GM19035 (cell line): ENCODE data around the gene AP1S3.
"Not testable (repeated sequence)": the region's sequence is repeated elsewhere in the genome, so short reads cannot be mapped to it uniquely, and the experiment has no call there.

ENCODE experiments used
- ATAC-seq: cut with Tn5 transposase; IDR thresholded peaks from one replicate; pipeline ENCODE4 v1.9.1; 2021; ENCODE audit not compliant: unreplicated experiment

The AP1S3 gene

GRCh38 chr2:223854741-223855140, 17.4 kb upstream of the AP1S3 start:
- ATAC-seq, result peak; percentile 53

DNA sequence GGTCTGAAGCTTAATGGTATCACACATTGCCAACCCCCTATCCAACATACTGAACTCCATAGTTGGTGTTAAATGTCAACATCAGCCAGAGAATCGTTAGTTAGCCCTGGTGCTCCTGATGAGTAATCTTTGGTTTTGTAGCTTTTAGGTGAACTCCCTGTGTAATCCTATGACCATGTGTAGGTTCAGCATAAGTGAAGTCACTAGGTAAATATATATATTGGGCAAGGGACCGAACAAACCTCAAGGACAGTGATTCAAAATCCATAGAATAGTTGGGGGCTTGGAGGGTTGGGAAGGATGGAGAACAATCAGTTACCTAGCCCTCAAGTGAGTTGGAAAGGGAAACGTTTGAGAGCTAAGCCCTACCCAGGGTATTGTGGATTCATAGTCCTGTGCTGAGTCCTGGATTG, 16.0 kb upstream of the AP1S3 start:
- ATAC-seq, result no peak

DNA sequence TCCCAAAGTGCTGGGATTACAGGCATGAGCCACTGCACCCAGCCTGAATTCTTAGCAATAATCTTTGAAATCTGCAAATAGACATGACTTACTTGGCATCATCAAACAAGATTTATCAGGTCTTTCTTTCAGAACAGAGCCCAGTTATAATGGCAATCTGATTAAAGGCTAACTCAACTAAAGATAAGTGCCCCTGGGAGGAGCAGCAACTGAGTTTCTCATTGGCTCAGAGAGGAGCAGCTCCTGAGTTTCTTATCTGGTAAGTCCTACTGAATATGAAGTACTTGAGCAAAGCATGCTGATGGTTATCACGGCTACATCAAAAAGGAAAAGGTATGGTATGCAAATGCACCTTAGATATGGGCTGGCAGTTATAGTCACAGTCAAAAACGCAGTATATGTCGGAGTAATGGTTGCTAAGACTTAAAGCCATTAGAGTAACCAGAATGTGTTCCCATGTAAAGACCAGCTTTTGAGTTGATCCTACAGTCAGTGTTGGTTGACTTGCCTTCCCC, 15.0 kb upstream of the AP1S3 start:
- ATAC-seq, result no peak

DNA sequence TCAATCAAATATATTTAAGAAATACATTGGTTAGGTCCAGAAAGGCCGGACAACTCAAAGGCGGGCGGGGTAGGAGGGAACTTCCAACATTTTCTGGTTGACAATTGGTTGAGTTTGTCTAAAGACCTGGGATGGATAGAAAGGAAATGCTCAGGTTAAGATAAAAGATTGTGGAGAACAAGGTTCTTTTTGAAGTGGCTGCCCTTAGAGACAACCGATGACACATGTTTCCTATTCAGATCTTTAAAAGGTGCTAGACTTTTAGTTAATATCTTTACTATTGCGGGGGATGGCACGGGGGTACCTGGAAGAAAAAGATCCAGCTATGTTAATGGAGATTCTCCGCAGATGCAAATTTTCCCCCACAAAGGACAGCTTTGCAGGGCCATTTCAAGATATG, 10.0 kb upstream of the AP1S3 start:
- ATAC-seq, result no peak

DNA sequence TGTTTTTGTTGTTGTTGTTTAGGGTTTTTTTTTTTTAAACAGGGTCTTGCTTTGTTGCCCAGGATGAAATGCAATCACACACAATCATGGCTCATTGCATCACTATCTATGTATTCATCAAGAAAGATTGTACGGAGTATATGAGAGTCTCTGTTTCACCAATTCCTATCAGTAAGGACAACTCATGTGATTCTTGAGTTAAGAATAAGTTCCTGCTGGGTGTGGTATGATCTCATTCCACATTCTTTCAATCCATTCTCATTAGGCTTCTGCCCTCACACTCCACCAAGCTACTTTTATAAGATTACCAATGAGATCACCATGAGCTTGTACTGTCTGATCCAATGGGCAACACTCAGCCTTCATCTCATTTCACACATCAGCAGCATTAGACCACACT, 9.1 kb upstream of the AP1S3 start:
- no peak for ATAC-seq

DNA sequence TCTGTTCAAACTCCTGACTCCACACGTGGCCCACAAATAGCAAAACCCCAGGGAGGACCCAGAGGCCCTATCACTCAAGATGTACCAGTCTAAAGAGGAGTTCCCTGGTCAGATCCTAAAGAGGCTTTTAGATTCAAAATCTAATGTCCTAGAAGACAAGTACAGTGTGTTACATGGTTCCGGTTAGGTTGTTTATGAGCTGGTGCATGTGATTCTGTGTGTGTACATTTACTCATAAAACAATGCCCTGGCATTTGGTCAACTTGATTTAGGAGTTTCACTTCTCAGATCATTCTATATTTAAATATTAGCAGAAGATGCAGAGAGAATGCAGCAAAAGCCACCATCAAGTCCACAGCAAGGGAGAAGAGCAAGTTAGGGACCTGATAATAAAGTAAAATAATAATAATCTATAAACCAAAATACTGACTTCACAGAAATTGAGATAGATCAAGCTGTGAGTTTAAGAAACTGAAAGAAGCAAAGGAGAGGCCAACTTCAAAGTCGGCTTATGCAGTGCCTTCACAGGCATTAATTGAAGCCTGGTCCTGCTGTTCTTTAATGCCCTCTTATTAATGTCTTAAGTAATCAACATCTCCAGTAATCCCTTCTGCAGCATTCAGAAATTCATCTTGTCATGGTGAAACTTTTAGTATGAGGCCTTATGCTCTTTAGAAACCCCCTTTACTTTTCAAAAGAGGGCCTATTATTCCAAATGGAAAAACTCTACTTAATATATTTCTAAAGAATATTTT, 4.2 kb upstream of the AP1S3 start:
- ATAC-seq, result peak; percentile 27

DNA sequence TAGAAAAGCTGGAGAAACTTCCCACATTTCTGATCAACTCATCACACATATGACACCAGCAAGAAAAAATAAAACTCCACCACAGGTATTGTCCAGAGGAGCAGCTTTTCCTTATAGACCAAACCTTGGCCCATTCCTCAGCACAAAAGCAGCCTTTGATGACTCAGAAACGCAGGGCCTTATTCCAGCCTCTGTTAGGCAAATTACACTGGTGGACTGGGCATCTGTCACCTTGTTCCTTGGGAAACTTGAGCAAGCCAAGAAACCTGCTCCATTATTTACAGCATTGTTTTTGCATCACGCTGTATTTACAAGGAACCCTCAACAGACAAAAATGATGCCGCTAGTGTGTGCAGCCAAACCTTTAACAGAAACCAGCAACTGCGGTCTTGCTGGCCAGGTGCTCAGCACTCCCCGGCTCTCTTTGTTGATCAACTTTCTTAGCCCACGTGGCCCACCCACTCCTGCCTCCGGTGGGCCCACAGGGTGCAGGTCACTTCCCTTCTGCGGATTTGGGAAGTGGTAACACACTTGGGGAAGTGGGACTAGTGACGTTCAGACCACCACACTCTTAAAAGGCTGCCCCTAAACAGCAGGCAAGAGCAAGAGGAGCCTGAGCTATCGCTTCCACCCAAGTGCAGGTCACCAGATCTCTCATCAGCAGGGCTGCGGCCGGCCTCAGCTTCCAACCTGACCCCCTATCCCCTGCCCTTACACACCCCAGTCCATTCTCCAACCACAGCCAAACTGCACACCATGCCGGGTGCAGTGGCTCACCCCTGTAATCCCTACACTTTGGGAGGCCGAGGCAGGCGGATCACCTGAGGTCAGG, 1.5 kb downstream of the AP1S3 start:
- peak; percentile 55 for ATAC-seq

GRCh38 chr2:223834431-223834830, 3.0 kb downstream of the AP1S3 start:
- ATAC-seq, result no peak

GRCh38 chr2:223832241-223832903, 5.0 kb downstream of the AP1S3 start:
- no peak for ATAC-seq

DNA sequence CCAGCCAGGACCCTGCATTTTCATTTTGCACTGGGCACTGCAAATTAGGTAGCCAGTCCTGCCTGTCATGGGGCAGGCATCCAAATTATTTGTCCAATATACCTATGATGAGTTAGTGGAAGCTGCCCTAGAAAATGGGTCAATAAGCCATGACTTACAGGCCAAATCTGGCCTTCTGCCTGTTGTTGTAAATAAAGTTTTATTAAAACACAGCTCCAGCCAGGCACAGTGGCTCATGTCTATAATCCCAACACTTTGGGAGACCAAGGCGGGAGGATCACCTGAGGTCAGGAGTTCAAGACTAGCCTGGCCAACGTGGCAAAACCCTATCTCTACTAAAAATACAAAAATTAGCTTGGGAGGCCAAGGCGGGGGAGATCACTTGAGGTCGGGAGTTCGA, 8.3 kb downstream of the AP1S3 start:
- ATAC-seq, result no peak

DNA sequence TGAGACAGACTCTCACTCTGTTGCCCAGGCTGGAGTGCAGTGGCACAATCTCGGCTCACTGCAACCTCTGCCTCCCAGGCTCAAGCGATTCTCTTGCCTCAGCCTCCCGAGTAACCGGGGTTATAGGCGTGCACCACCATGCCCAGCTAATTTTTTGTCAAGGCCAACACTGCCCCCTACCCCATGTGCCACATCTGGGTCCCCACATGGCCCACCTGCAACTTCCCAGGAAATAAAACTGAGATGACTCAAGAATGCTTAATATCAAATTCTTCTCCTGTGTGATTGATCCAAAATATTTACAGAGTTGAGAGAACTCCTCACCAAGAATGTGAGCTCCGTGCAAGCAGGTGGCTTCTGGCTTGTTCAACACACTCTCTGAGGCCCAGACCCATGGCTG, 9.1 kb downstream of the AP1S3 start:
- ATAC-seq, result no peak

GRCh38 chr2:223826995-223827394, 10.4 kb downstream of the AP1S3 start:
- ATAC-seq, result no peak

DNA sequence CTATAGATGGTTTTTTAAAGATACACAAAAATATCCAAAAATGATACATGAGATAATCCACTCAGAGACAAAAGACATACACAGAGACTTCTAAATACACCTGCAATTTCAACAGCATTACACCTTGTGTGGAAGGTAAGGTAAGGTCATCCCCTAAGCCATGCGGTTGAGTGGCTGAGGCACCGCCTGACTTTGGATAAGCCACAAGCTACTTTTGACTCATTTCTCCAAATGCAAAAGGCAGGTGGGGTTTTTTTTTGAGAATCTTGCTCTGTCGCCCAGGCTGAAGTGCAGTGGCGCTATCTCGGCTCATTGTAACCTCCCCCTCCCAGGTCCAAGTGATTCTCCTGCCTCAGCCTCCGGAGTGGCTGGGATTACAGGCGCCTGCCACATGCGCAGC, 13.1 kb downstream of the AP1S3 start:
- no peak for ATAC-seq

GRCh38 chr2:223822818-223823217, 14.6 kb downstream of the AP1S3 start:
- ATAC-seq, result no peak

DNA sequence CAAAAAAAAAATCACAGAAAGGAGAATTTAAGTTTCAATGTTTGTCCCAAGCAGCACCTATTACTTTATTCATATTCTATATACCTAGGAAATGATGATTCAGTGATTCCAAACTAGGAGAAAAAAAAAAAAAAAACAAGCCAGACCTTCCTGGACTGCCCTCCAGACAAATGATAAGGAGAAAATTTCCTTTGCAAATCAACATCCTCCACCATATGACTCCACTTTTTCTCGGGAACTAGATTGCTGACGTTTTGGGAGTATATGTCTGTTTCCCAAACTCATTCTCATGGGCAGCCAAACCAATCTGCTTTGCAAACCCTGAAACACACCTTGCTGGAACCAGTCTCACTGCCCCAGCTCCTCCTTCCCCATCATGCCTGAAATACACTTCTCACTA, 16.8 kb downstream of the AP1S3 start:
- ATAC-seq, result no peak

- ATAC-seq, result no peak
These were observed 17.5 kb downstream of the AP1S3 start for GRCh38 chr2:223819891-223820290.

DNA sequence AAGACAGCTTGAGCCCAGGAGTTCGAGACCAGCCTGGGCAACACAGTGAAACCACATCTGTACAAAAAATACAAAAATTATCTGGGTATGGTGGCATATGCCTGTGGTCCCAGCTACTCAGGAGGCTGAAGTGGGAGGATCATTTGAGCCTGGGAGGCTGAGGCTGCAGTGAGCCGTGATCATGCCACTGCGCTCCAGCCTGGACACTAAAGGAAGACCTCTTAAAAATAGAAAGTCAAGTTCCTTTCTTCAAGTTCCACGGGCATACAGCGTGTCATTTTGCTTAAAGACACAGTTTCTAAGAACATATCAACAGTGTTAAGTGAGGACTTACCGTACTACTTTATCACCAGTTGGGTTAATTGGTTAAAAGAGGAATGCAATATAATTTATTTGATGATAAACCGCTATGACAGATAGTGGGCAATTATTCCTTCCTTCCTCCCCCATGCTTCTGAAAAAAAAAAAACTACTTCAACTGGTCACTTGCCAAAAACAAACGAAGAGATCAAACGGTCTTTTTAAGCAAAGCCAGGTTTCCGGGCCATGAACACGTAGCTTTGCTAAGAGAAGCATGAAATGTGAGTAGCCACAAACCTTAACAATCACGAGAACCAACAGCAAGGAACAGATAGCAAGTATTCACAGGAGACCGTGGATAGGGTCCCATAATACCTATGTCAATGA, 21.4 kb downstream of the AP1S3 start:
- no peak for ATAC-seq

- no peak for ATAC-seq
These were observed 22.0 kb downstream of the AP1S3 start for GRCh38 chr2:223815186-223815883.

DNA sequence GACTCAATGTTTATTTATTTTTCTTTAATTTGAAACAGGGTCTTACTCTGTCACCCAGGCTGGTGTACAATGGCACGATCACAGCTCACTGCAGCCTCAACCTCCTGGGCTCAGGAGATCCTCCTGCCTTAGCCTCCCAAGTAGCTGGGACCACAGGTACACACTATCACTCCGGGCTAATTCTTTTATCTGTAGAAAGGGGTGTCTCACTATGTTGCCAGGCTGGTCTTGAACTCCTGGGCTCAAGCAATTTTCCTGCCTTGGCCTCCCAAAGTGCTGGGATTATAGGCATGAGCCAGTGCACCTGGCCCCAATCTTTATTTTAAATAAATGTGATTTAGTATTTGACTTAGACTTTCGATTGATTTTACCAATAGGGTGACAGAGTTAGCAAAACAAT, 22.6 kb downstream of the AP1S3 start:
- not testable (repeated sequence) for ATAC-seq

DNA sequence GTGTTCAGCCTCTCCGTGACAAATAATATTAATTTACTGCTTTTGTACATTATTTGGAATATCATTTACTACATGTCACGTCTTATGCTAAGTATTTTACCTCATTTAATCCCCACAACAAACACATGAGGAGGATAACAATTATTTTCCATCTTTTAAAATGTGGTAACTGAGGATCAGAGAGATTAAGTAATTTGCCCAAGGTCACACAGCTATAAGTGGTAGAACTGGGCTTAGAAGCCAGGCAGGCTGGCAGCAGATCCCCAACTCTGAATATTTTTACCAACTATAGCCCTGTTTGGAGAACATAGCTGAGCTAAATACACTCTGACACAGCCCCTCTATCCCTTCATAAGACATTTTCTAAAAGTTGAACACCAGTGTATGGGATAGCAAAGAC, 24.1 kb downstream of the AP1S3 start:
- ATAC-seq, result no peak
